ENCODE results near the gene ATAD1.
"Not testable (repeated sequence)": the region's sequence is repeated elsewhere in the genome, so short reads cannot be mapped to it uniquely, and the experiment has no call there.

The ATAD1 gene

GRCh38 chr10:87803831-87804230, 14.2 kb downstream of the ATAD1 start:
- H3K4me1 ChIP-seq (ENCODE audit: insufficient read depth, low read length) = no peaks in the 10 kb centered on the region
- H3K36me3 ChIP-seq (ENCODE audit: insufficient read depth, low read length) = peaks cover 8% of the 10 kb centered on the region
- peaks cover 56% of the 10 kb centered on the region for H3K9me3 ChIP-seq (ENCODE audit: control insufficient read depth, insufficient read depth, low read length)
- no peak overlapping the region for H3K9ac ChIP-seq (ENCODE audit: low read depth, low read length)

GRCh38 chr10:87803328-87803727, 14.7 kb downstream of the ATAD1 start:
- Histone ChIP-seq H3K9ac (ENCODE audit: low read depth, low read length) (no peak overlapping the region), H3K36me3 (ENCODE audit: insufficient read depth, low read length) (peaks cover 8% of the 10 kb centered on the region), H3K9me3 (ENCODE audit: control insufficient read depth, insufficient read depth, low read length) (peaks cover 52% of the 10 kb centered on the region), H3K4me1 (ENCODE audit: insufficient read depth, low read length) (no peaks in the 10 kb centered on the region)

- not testable (repeated sequence) for H3K9ac ChIP-seq (ENCODE audit: low read depth, low read length); H3K36me3 ChIP-seq (ENCODE audit: insufficient read depth, low read length); H3K4me1 ChIP-seq (ENCODE audit: insufficient read depth, low read length)
- H3K9me3 ChIP-seq (ENCODE audit: control insufficient read depth, insufficient read depth, low read length) = peaks cover 47% of the 10 kb centered on the region
Observed at GRCh38 chr10:87801813-87802435, 16.1 kb downstream of the ATAD1 start.

- H3K9ac ChIP-seq (ENCODE audit: low read depth, low read length) = no peak overlapping the region
- H3K4me1 ChIP-seq (ENCODE audit: insufficient read depth, low read length) = no peaks in the 10 kb centered on the region
- peaks cover 38% of the 10 kb centered on the region for H3K9me3 ChIP-seq (ENCODE audit: control insufficient read depth, insufficient read depth, low read length)
- peaks cover 10% of the 10 kb centered on the region for H3K36me3 ChIP-seq (ENCODE audit: insufficient read depth, low read length)
Observed at GRCh38 chr10:87799860-87800259, 18.2 kb downstream of the ATAD1 start.

- peaks cover 27% of the 10 kb centered on the region for H3K9me3 ChIP-seq (ENCODE audit: control insufficient read depth, insufficient read depth, low read length)
- H3K9ac ChIP-seq (ENCODE audit: low read depth, low read length) = no peak overlapping the region
- H3K4me1 ChIP-seq (ENCODE audit: insufficient read depth, low read length) = peaks cover 4% of the 10 kb centered on the region; the same call in 1 of the 2 replicates
- peaks cover 7% of the 10 kb centered on the region for H3K36me3 ChIP-seq (ENCODE audit: insufficient read depth, low read length)
Observed at GRCh38 chr10:87798082-87798481, 19.9 kb downstream of the ATAD1 start.

- H3K9me3 ChIP-seq (ENCODE audit: control insufficient read depth, insufficient read depth, low read length) = peaks cover 2% of the 10 kb centered on the region; the same call in 1 of the 2 replicates
- no peak overlapping the region for H3K9ac ChIP-seq (ENCODE audit: low read depth, low read length)
- peaks cover 4% of the 10 kb centered on the region; the same call in 1 of the 2 replicates for H3K4me1 ChIP-seq (ENCODE audit: insufficient read depth, low read length)
- H3K36me3 ChIP-seq (ENCODE audit: insufficient read depth, low read length) = peaks cover 2% of the 10 kb centered on the region; the same call in 1 of the 2 replicates
Observed at GRCh38 chr10:87794285-87794684, 23.7 kb downstream of the ATAD1 start.

GRCh38 chr10:87790185-87790584, 27.8 kb downstream of the ATAD1 start:
- H3K9me3 ChIP-seq (ENCODE audit: control insufficient read depth, insufficient read depth, low read length) = no peaks in the 10 kb centered on the region
- H3K36me3 ChIP-seq (ENCODE audit: insufficient read depth, low read length) = no peaks in the 10 kb centered on the region; the same call in 1 of the 2 replicates
- no peak overlapping the region for H3K9ac ChIP-seq (ENCODE audit: low read depth, low read length)
- peaks cover 4% of the 10 kb centered on the region; the same call in 1 of the 2 replicates for H3K4me1 ChIP-seq (ENCODE audit: insufficient read depth, low read length)

- peaks cover 4% of the 10 kb centered on the region; the same call in 1 of the 2 replicates for H3K36me3 ChIP-seq (ENCODE audit: insufficient read depth, low read length)
- H3K4me1 ChIP-seq (ENCODE audit: insufficient read depth, low read length) = no peaks in the 10 kb centered on the region
- H3K9me3 ChIP-seq (ENCODE audit: control insufficient read depth, insufficient read depth, low read length) = no peaks in the 10 kb centered on the region
- no peak overlapping the region for H3K9ac ChIP-seq (ENCODE audit: low read depth, low read length)
Observed at GRCh38 chr10:87786421-87786820, 31.6 kb downstream of the ATAD1 start.

GRCh38 chr10:87782721-87783120, 35.3 kb downstream of the ATAD1 start:
- no peak overlapping the region for H3K9ac ChIP-seq (ENCODE audit: low read depth, low read length)
- H3K4me1 ChIP-seq (ENCODE audit: insufficient read depth, low read length) = no peaks in the 10 kb centered on the region
- H3K36me3 ChIP-seq (ENCODE audit: insufficient read depth, low read length) = 0 out of 2 replicates have a peak, but pooled peaks cover 4% of the 10 kb centered on the region
- H3K9me3 ChIP-seq (ENCODE audit: control insufficient read depth, insufficient read depth, low read length) = no peaks in the 10 kb centered on the region

- Histone ChIP-seq H3K9me3 (ENCODE audit: control insufficient read depth, insufficient read depth, low read length) (no peaks in the 10 kb centered on the region), H3K36me3 (ENCODE audit: insufficient read depth, low read length) (0 out of 2 replicates have a peak, but pooled peaks cover 4% of the 10 kb centered on the region)
Observed at GRCh38 chr10:87781545-87781944, 36.5 kb downstream of the ATAD1 start.

GRCh38 chr10:87776328-87776727, 41.7 kb downstream of the ATAD1 start:
- H3K9me3 ChIP-seq (ENCODE audit: control insufficient read depth, insufficient read depth, low read length) = no peaks in the 10 kb centered on the region
- H3K9ac ChIP-seq (ENCODE audit: low read depth, low read length) = no peak overlapping the region
- H3K4me1 ChIP-seq (ENCODE audit: insufficient read depth, low read length) = no peaks in the 10 kb centered on the region
- H3K36me3 ChIP-seq (ENCODE audit: insufficient read depth, low read length) = no peaks in the 10 kb centered on the region

More at GRCh38 chr10:87781545-87781944, 36.5 kb downstream of the ATAD1 start:
- Histone ChIP-seq H3K9ac (ENCODE audit: low read depth, low read length) (no peak overlapping the region), H3K4me1 (ENCODE audit: insufficient read depth, low read length) (no peaks in the 10 kb centered on the region)

GRCh38 chr10:87775766-87776165, 42.3 kb downstream of the ATAD1 start:
- H3K9me3 ChIP-seq (ENCODE audit: control insufficient read depth, insufficient read depth, low read length) = no peaks in the 10 kb centered on the region
- H3K4me1 ChIP-seq (ENCODE audit: insufficient read depth, low read length) = no peaks in the 10 kb centered on the region
- no peak overlapping the region for H3K9ac ChIP-seq (ENCODE audit: low read depth, low read length)
- H3K36me3 ChIP-seq (ENCODE audit: insufficient read depth, low read length) = no peaks in the 10 kb centered on the region

- no peaks in the 10 kb centered on the region for H3K9me3 ChIP-seq (ENCODE audit: control insufficient read depth, insufficient read depth, low read length)
- peaks cover 2% of the 10 kb centered on the region; the same call in 1 of the 2 replicates for H3K4me1 ChIP-seq (ENCODE audit: insufficient read depth, low read length)
- H3K9ac ChIP-seq (ENCODE audit: low read depth, low read length) = no peak overlapping the region
- no peaks in the 10 kb centered on the region for H3K36me3 ChIP-seq (ENCODE audit: insufficient read depth, low read length)
Observed at GRCh38 chr10:87771871-87772500, 46.0 kb downstream of the ATAD1 start.

- H3K36me3 ChIP-seq (ENCODE audit: insufficient read depth, low read length) = no peaks in the 10 kb centered on the region
- H3K4me1 ChIP-seq (ENCODE audit: insufficient read depth, low read length) = peaks cover 3% of the 10 kb centered on the region; the same call in 1 of the 2 replicates
- H3K9ac ChIP-seq (ENCODE audit: low read depth, low read length) = no peak overlapping the region
- H3K9me3 ChIP-seq (ENCODE audit: control insufficient read depth, insufficient read depth, low read length) = no peaks in the 10 kb centered on the region
Observed at GRCh38 chr10:87767253-87767652, 50.8 kb downstream of the ATAD1 start.
